Fibroblast of lung (primary cell): Measurements from ENCODE around the gene IPO5. TPM values are rescaled to one million over a fixed set of nuclear protein-coding genes. Genes with fewer than 3 reads are reported as not detected.

Source experiments
- DNase-seq, 2 donors: peaks; one replicate each; pipeline versions ENCODE4 v3.0.0 to v3.0.0-alpha.2; 2010; ENCODE audit warnings: low read depth in 2 of 2
- H2AFZ ChIP-seq: 2 replicates; pipeline ENCODE4 v1.5.1; 2012; ENCODE audit warnings: low read length, control low read depth, inconsistent platforms
- H3K27ac ChIP-seq: 2 replicates; pipeline ENCODE4 v1.5.1; 2011; ENCODE audit warnings: low read length, control low read depth; ENCODE audit not compliant: insufficient read depth
- H3K27me3 ChIP-seq: 2 replicates; pipeline ENCODE4 v1.5.1; 2011; ENCODE audit warnings: mild to moderate bottlenecking, low read length; ENCODE audit not compliant: control insufficient read depth, insufficient read depth
- H3K36me3 ChIP-seq: 2 replicates; pipeline ENCODE4 v1.5.1; 2011; ENCODE audit warnings: low read length; ENCODE audit not compliant: control insufficient read depth, insufficient read depth
- H3K4me1 ChIP-seq: 2 replicates; pipeline ENCODE4 v1.5.1; 2011; ENCODE audit warnings: low read length; ENCODE audit not compliant: control insufficient read depth, insufficient read depth; ENCODE audit errors: extremely low read depth
- H3K4me2 ChIP-seq: 2 replicates; pipeline ENCODE4 v1.5.1; 2011; ENCODE audit warnings: low read length, control low read depth; ENCODE audit not compliant: insufficient read depth; ENCODE audit errors: extremely low read depth
- H3K4me3 ChIP-seq, 4 experiments: fragments of 200-600 bp in 1 of 4; sonication (generic) in 1 of 4; replicated peaks in 1 of 4; 2 replicates each; pipeline ENCODE4 v1.5.1; 2011 to 2016; ENCODE audit warnings: low read length in 4 of 4, low read depth in 3 of 4, mild to moderate bottlenecking in 3 of 4, control low read depth in 2 of 4, inconsistent platforms in 1 of 4, mixed read lengths in 1 of 4; ENCODE audit not compliant: insufficient read depth in 1 of 4; ENCODE audit errors: control extremely low read depth in 1 of 4
- H3K79me2 ChIP-seq: 2 replicates; pipeline ENCODE4 v1.5.1; 2012; ENCODE audit warnings: mild to moderate bottlenecking, low read length, inconsistent platforms; ENCODE audit not compliant: control insufficient read depth, insufficient read depth
- H3K9ac ChIP-seq: 2 replicates; pipeline ENCODE4 v1.5.1; 2011; ENCODE audit warnings: mild to moderate bottlenecking, low read length, control low read depth; ENCODE audit not compliant: insufficient read depth
- H3K9me3 ChIP-seq: 2 replicates; pipeline ENCODE4 v1.5.1; 2012; ENCODE audit warnings: low read depth, low read length; ENCODE audit not compliant: control insufficient read depth, insufficient read depth
- H4K20me1 ChIP-seq: 2 replicates; pipeline ENCODE4 v1.5.1; 2011; ENCODE audit warnings: low read length; ENCODE audit not compliant: control insufficient read depth, insufficient read depth; ENCODE audit errors: extremely low read depth
- CTCF ChIP-seq, 2 donors: IDR thresholded peaks in 1 of 2; conservative IDR thresholded peaks in 1 of 2; 1 replicate in 1 of 2; 2 replicates in 1 of 2; pipeline ENCODE4 v1.5.1; 2011 to 2012; ENCODE audit warnings: low read length in 2 of 2, control low read depth in 1 of 2, inconsistent platforms in 1 of 2, low read depth in 1 of 2, mild to moderate bottlenecking in 1 of 2
- EZH2 ChIP-seq: IDR thresholded peaks from 2 replicates; pipeline ENCODE4 v1.5.1; 2012; ENCODE audit warnings: low read length, control low read depth, mild to moderate bottlenecking; ENCODE audit errors: missing control alignments
- polyA plus RNA-seq, 2 donors: library from polyadenylated mRNA; depleted of rRNA in 1 of 2; stranded (reverse) in 1 of 2; unstranded in 1 of 2; fragments of >200 nt; gene quantifications; 2 replicates each; pipeline ENCODE4 v1.2.1, GENCODE V29; 2011 to 2012; ENCODE audit warnings: missing spikeins in 1 of 2
- total RNA-seq: library from RNA; depleted of rRNA; stranded (reverse); fragments of >200 nt; gene quantifications from 2 replicates; pipeline ENCODE4 v1.2.1, GENCODE V29; 2014

The IPO5 gene
- total and polyA plus RNA-seq, 2 donors (not counting 1 experiment from before 2014, with no cell fraction given) = 152 to 240 TPM

- Histone ChIP-seq H2AFZ (no peak overlapping the region), H3K4me1 (peaks cover 7% of the 10 kb centered on the region), H3K36me3 (peaks cover 14% of the 10 kb centered on the region), H3K4me3 (no peak overlapping the region), H3K9ac (no peak overlapping the region), H3K79me2 (no peaks in the 10 kb centered on the region), H3K27ac (no peak overlapping the region), H3K27me3 (no peaks in the 10 kb centered on the region), H3K4me2 (no peak overlapping the region), H4K20me1 (no peaks in the 10 kb centered on the region), H3K9me3 (no peaks in the 10 kb centered on the region)
- TF ChIP-seq EZH2 = no peak
- no peak for TF ChIP-seq CTCF (conservative IDR thresholded peaks at IDR 0.05 in 1 of 2, IDR thresholded peaks at IDR 0.05 in 1 of 2; ENCODE audit: low read depth in 1 of 2, low read length in 2 of 2)
- no peak for DNase-seq
Observed at GRCh38 chr13:98019186-98019585, 65.7 kb downstream of the IPO5 start.

- Histone ChIP-seq H3K9me3 (no peaks in the 10 kb centered on the region), H4K20me1 (no peaks in the 10 kb centered on the region), H3K9ac (no peak overlapping the region), H3K27me3 (no peaks in the 10 kb centered on the region), H3K79me2 (no peaks in the 10 kb centered on the region), H2AFZ (no peak overlapping the region), H3K36me3 (peaks cover 14% of the 10 kb centered on the region), H3K27ac (no peak overlapping the region), H3K4me2 (no peak overlapping the region), H3K4me3 (no peak overlapping the region), H3K4me1 (peaks cover 1% of the 10 kb centered on the region)
- peak in 1 of 2 donors; percentile 31 for DNase-seq
- TF ChIP-seq CTCF (conservative IDR thresholded peaks at IDR 0.05 in 1 of 2, IDR thresholded peaks at IDR 0.05 in 1 of 2; ENCODE audit: low read depth in 1 of 2, low read length in 2 of 2) (no peak), EZH2 (no peak)
Observed at GRCh38 chr13:98020271-98020670, 66.8 kb downstream of the IPO5 start.

DNA sequence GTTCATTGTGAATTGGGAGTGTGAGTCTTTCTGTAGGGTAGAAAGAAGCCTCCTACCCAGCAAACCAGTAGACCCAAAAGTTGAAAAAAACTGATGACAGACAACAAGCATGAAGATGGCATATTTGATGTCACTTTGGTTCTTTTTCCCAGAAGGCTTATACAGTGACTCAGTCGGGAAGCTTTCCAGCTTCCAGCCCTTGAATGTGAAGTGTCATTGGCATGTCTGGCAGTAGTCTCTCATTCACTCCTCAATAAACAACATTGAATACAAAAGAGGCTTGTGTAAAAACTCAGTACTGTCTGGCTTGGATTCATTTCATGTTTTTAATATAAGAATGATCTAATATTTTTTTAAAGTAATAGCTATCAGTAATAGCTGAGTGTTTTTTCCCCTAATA is 68.7 kb downstream of the IPO5 start:
- Histone ChIP-seq H3K9ac (no peak overlapping the region), H3K9me3 (no peaks in the 10 kb centered on the region), H3K27me3 (no peaks in the 10 kb centered on the region), H3K79me2 (no peaks in the 10 kb centered on the region), H3K4me1 (peaks cover 8% of the 10 kb centered on the region), H4K20me1 (no peaks in the 10 kb centered on the region), H3K36me3 (peaks cover 8% of the 10 kb centered on the region), H2AFZ (no peak overlapping the region), H3K4me2 (no peak overlapping the region), H3K4me3 (no peak overlapping the region), H3K27ac (no peak overlapping the region)
- TF ChIP-seq EZH2 = no peak
- no peak for TF ChIP-seq CTCF (conservative IDR thresholded peaks at IDR 0.05 in 1 of 2, IDR thresholded peaks at IDR 0.05 in 1 of 2; ENCODE audit: low read depth in 1 of 2, low read length in 2 of 2)
- peak; percentile 80 to 90 for DNase-seq
